HG03025 (cell line): Measurements from ENCODE around the gene PTEN.
"Not testable (repeated sequence)": the region's sequence is repeated elsewhere in the genome, so short reads cannot be mapped to it uniquely, and the experiment has no call there.

Experiments used
- ATAC-seq: cut with Tn5 transposase; IDR thresholded peaks from one replicate; pipeline ENCODE4 v1.9.1; 2021; ENCODE audit warnings: mild to moderate bottlenecking, moderate library complexity; ENCODE audit not compliant: unreplicated experiment, low FRiP score

Gene PTEN

GRCh38 chr10:87863053-87863943, at the start of gene PTEN, which contains the start of gene KLLN:
Gene PTEN, plus strand, starts transcription at chr10:87863625. Its CDS starts 845 bp downstream, at chr10:87864470.
Gene KLLN, minus strand, starts transcription at chr10:87863533. Its CDS starts 1,046 bp downstream, at chr10:87862487.
- ATAC-seq, result peak; percentile 35

DNA sequence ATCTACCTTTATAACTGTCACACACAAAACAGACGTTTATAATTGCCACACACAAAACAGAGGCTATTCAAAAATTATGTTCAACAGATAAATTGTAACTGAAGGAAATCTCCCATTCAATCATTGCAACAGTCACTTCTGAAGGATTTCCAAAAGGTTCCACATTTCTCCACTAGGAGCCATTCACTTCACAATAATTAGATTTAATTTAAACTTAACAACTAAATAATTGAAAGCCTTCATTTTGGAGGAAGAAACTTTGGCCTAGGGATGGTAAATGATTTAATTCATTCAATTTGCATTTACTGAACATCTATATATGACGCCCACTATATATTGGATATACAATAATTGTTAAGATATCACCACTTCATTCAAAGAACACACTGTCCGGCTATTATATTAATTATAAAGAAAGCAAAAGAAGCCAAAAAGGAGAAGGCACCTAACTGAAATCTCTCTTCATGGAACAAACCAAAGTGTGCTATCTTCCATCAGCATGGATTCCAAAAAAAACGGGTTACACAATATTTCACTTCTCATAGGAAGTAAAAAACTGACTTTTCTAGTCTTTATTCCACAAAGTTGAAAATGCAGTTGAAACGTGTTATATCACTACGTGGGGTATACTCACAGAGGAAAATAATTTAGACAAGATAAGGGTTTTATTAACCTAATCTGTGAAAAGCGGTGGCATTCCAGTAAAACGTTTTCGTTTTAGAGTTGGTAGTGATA, 47.1 kb upstream of the PTEN start:
- ATAC-seq, result no peak

- no peak for ATAC-seq
Observed at GRCh38 chr10:87816898-87817608, 46.4 kb upstream of the PTEN start.

DNA sequence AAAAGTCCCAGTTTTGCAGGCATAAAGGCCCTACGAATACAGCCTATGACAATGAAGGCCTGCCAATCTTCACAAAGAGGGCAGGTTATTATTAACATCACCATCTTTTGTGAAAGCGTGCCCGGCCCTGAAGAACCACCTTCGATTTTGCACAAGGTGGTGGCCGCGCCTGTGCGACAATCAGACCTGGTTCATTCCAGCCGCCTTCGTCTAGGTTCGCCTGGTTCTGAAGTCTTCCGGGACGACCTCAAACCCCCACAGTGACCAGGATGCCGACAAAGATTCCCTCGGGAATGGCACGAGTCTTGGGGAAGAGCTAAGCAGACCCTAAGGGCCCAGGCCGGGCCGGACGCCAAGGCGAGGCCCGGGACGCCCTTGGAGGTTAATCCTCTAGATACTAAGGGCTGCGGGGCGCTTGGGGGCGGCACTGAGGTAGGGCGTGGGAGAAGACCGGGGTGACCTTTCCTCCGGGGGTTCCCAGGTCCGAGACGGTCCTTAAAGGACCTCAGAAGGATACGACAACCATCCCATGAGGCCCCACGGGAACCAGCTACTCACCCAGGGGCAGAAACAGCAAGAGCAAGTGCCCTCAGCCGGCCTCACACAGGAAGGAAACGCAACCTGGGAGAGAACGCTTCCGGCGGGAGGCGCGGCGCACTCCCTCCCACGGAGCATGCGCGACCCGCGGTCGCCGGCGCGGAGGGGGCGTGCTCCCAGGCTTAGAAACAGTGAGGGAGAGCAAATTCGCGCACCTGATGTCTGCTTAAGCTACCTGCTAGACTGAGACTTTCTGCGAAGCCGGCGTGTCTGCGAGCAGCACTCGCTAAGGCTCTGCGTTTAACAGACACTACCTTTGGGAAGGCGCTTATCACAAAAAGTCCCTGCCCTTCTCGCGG, 45.6 kb upstream of the PTEN start, which contains the start of gene ATAD1:
ATAD1 (minus strand) TSS at position 618 of the 896 bp plus-strand sequence. CDS start 3,627 bp downstream, outside the sequence.
- peak; percentile 83 for ATAC-seq

- ATAC-seq, result peak; percentile 45
Observed at GRCh38 chr10:87818505-87819288, 44.7 kb upstream of the PTEN start.

GRCh38 chr10:87819289-87819585, 44.2 kb upstream of the PTEN start:
- ATAC-seq, result no peak

DNA sequence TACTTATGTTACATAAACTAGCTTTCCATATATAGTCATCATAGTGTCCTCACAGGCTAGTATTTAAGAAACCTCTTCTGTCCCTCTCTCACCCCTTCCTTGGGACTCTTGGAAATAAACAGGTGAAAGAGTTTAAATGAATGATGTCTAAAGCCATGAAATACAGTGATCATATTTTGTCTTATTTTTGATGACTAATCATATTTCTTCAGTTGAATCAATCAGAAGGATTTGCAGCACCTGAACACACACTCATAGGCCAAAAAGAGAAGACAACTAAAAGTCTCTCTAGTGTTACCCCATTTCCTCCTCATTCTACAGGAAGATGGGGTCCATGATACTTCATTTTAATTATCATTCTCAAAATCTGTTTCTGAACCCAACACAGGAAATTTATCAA, 36.8 kb upstream of the PTEN start:
- ATAC-seq, result no peak

DNA sequence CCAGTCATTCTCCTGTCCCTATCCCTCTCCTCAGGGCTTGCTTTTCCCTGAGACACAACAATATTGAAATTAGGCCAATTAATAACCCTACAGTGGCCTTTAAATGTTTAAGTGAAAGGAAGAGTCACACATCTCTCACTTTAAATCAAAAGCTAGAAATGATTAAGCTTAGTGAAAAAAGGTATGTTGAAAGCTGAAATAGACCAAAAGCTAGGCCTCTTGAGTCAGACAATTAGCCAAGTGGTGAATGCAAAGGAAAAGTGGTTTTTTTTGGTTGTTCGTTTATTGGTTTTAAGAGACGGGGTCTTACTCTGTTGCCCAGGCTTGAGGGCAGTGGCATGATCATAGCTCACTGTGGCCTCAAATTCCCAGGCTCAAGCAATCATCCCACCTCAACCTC, 35.7 kb upstream of the PTEN start:
- ATAC-seq, result no peak

GRCh38 chr10:87829051-87829450, 34.4 kb upstream of the PTEN start:
- ATAC-seq, result not testable (repeated sequence)

DNA sequence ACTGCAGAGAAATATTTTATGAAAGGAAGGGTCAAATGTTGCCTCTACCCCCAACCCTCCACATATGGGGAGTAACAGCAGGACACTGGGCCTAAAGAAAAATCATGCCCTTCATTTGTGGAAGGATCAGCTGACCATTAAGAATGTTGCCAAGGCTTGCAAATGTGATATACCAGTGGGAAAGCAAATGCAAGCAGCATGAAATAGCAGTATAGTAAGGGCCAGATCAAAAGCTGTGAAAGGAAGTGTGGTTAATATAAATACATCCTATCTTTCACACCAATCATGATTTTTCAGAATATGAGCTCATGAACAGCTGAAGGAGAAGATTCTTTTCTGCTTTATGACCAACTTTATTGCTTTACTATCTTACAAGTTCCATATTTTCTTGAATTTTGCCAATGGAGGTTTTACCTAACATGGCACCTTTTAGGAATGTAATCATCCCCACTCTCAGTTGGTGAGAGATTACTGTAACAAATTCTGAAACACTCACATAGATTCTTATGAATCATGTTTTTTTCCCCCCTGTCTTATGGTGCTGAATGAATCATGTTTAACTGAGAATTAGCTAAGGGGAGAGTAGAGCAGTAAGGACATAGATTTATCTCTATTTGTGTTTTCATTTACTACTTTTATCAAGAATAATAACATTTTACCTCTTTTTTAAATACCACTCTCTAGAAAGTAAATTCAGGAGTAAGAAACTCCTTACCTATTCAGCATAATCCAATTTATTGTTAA, 33.3 kb upstream of the PTEN start:
- no peak for ATAC-seq

GRCh38 chr10:87836098-87836497, 27.3 kb upstream of the PTEN start:
- ATAC-seq, result no peak

DNA sequence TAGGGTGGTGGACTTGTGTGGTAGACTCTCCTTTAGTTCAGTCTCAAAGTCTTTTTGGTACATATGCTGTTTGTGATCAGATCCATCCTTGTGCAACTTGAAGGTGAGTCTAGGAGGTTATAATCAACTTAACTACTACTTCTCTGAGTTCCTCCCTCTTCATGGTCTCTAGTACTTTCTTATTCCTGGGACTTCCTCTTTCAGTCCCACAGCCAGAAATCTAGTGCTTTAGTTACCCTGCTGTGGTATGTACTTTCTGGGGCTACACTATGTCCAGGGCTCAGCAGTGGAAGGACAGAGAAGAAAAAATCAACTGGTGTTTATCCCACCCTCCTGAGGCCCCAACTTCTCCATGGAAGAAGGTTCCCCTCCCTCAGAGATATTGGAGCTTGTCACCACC, 26.0 kb upstream of the PTEN start:
- no peak for ATAC-seq

GRCh38 chr10:87838650-87839049, 24.8 kb upstream of the PTEN start:
- no peak for ATAC-seq

DNA sequence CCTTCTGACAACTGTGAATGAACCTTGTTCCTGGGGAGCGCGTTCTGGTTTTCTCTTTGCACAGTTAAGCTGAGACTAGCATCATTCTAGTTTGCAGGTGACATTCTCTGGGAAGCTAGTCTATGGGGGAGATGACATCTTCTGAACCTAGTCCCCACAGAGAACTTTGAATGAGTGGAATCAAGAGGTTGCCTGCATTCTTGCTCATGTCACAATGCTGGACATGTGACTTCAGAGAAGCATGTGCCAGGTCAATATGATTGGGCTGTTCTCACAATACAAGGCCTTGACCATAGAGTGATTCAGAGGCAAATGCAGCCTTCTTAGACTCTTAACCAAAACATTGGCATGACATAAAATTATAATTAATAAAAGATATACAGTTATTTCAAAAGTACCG, 22.2 kb upstream of the PTEN start:
- no peak for ATAC-seq

- ATAC-seq, result no peak
Observed at GRCh38 chr10:87842220-87842641, 21.2 kb upstream of the PTEN start.

GRCh38 chr10:87842776-87843497, 20.5 kb upstream of the PTEN start:
- no peak for ATAC-seq

GRCh38 chr10:87843714-87844113, 19.7 kb upstream of the PTEN start:
- ATAC-seq, result no peak
